WTC11 (cell line): Measurements from ENCODE around the gene TCP11L2. TPM values are rescaled to one million over a fixed set of nuclear protein-coding genes. Genes with fewer than 3 reads are reported as not detected.

Source experiments
- ATAC-seq: fragments of 200-7000 bp; cut with Tn5 transposase; 2 replicates; pipeline ENCODE4 v1.10.0; 2021; ENCODE audit warnings: mild to moderate bottlenecking, moderate library complexity
- CTCF ChIA-PET: fragments of 300-600 bp; sonication (Branson Sonifier 250); formaldehyde crosslinking; loops from one replicate; lab custom pipeline; 2021; ENCODE audit warnings: antibody characterized with exemption; lab: Charles Lee
- POLR2A ChIA-PET: fragments of 350-600 bp; sonication (Branson Sonifier 250); formaldehyde crosslinking; loops from one replicate; lab custom pipeline; 2021; ENCODE audit warnings: antibody characterized with exemption; lab: Charles Lee
- DNase-seq: peaks from one replicate; pipeline ENCODE4 v3.0.0; 2021; ENCODE audit warnings: low spot score
- H3K27ac Mint-ChIP-seq: 2 replicates; pipeline ENCODE4 v1.8.0; 2021; ENCODE audit warnings: mixed read lengths
- H3K27me3 Mint-ChIP-seq: 2 replicates; pipeline ENCODE4 v1.8.0; 2021; ENCODE audit warnings: low read depth, mild to moderate bottlenecking, moderate library complexity, mixed read lengths
- H3K36me3 Mint-ChIP-seq: 2 replicates; pipeline ENCODE4 v1.8.0; 2021; ENCODE audit warnings: mixed read lengths
- H3K4me1 Mint-ChIP-seq: 2 replicates; pipeline ENCODE4 v1.8.0; 2022; ENCODE audit warnings: mixed read lengths
- H3K4me3 Mint-ChIP-seq: 2 replicates; pipeline ENCODE4 v1.8.0; 2021; ENCODE audit warnings: mild to moderate bottlenecking, moderate library complexity, mixed read lengths
- H3K9me3 Mint-ChIP-seq: 2 replicates; pipeline ENCODE4 v1.8.0; 2021; ENCODE audit warnings: mixed read lengths
- AR ChIP-seq: fragments of 250-450 bp; sonication (Bioruptor Pico); IDR thresholded peaks from 2 replicates; pipeline ENCODE4 v1.9.0; 2021; ENCODE audit warnings: mild to moderate bottlenecking
- ARID4B ChIP-seq: sonication (generic); formaldehyde crosslinking; IDR thresholded peaks from 2 replicates; pipeline ENCODE4 v1.8.0; 2023; ENCODE audit warnings: missing genetic modification reagents, mild to moderate bottlenecking, borderline replicate concordance
- ATF1 ChIP-seq: sonication (generic); formaldehyde crosslinking; IDR thresholded peaks from 2 replicates; pipeline ENCODE4 v1.8.1; 2023; ENCODE audit warnings: mild to moderate bottlenecking, moderate library complexity, missing genetic modification reagents
- ELF4 ChIP-seq: sonication (generic); formaldehyde crosslinking; IDR thresholded peaks from 2 replicates; pipeline ENCODE4 v1.8.1; 2022; ENCODE audit warnings: low read depth, mild to moderate bottlenecking, moderate library complexity, missing genetic modification reagents
- EMX1 ChIP-seq: fragments of 250-450 bp; sonication (Bioruptor Pico); IDR thresholded peaks from 2 replicates; pipeline ENCODE4 v1.8.0; 2021; ENCODE audit warnings: mild to moderate bottlenecking
- ETV6 ChIP-seq: sonication (generic); formaldehyde crosslinking; IDR thresholded peaks from 2 replicates; pipeline ENCODE4 v1.8.1; 2022; ENCODE audit warnings: mild to moderate bottlenecking, missing genetic modification reagents
- GABPB1 ChIP-seq: sonication (generic); formaldehyde crosslinking; IDR thresholded peaks from 2 replicates; pipeline ENCODE4 v1.8.1; 2023; ENCODE audit warnings: mild to moderate bottlenecking, missing genetic modification reagents
- HMGA2 ChIP-seq: fragments of 250-450 bp; sonication (Bioruptor Pico); IDR thresholded peaks from 2 replicates; pipeline ENCODE4 v1.4.0; 2021; ENCODE audit warnings: mild to moderate bottlenecking, moderate library complexity
- MXD4 ChIP-seq: fragments of 250-450 bp; sonication (Bioruptor Pico); IDR thresholded peaks from 2 replicates; pipeline ENCODE4 v1.8.0; 2021; ENCODE audit warnings: mild to moderate bottlenecking, moderate library complexity, borderline replicate concordance
- MYBL2 ChIP-seq: sonication (generic); formaldehyde crosslinking; IDR thresholded peaks from 2 replicates; pipeline ENCODE4 v1.8.1; 2023; ENCODE audit warnings: mild to moderate bottlenecking, moderate library complexity, missing genetic modification reagents
- NFE2L1 ChIP-seq: sonication (generic); formaldehyde crosslinking; IDR thresholded peaks from 2 replicates; pipeline ENCODE4 v1.8.1; 2023; ENCODE audit warnings: missing genetic modification reagents
- NR3C1 ChIP-seq: sonication (generic); formaldehyde crosslinking; conservative IDR thresholded peaks from 2 replicates; pipeline ENCODE4 v1.8.1; 2023; ENCODE audit warnings: low read depth, mild to moderate bottlenecking, missing genetic modification reagents
- RORB ChIP-seq: fragments of 250-450 bp; sonication (Bioruptor Pico); IDR thresholded peaks from 2 replicates; pipeline ENCODE4 v1.9.0; 2021; ENCODE audit warnings: mild to moderate bottlenecking
- SP1 ChIP-seq: sonication (generic); formaldehyde crosslinking; conservative IDR thresholded peaks from 2 replicates; pipeline ENCODE4 v1.8.1; 2022; ENCODE audit warnings: missing genetic modification reagents
- TEAD1 ChIP-seq: sonication (generic); formaldehyde crosslinking; IDR thresholded peaks from 2 replicates; pipeline ENCODE4 v1.8.0; 2022; ENCODE audit warnings: mild to moderate bottlenecking, missing genetic modification reagents
- TP53 ChIP-seq: sonication (generic); formaldehyde crosslinking; IDR thresholded peaks from 2 replicates; pipeline ENCODE4 v1.8.1; 2023; ENCODE audit warnings: mild to moderate bottlenecking, missing genetic modification reagents
- ZBTB21 ChIP-seq: sonication (generic); formaldehyde crosslinking; IDR thresholded peaks from 2 replicates; pipeline ENCODE4 v1.8.1; 2023; ENCODE audit warnings: mild to moderate bottlenecking, missing genetic modification reagents, borderline replicate concordance
- ZNF138 ChIP-seq: sonication (generic); formaldehyde crosslinking; conservative IDR thresholded peaks from 2 replicates; pipeline ENCODE4 v1.8.1; 2022; ENCODE audit warnings: mild to moderate bottlenecking, moderate library complexity, missing genetic modification reagents
- ZNF425 ChIP-seq: fragments of 250-450 bp; sonication (Bioruptor Pico); conservative IDR thresholded peaks from 2 replicates; pipeline ENCODE4 v1.9.0; 2021; ENCODE audit warnings: mild to moderate bottlenecking
- ZNF512 ChIP-seq: sonication (generic); formaldehyde crosslinking; IDR thresholded peaks from 2 replicates; pipeline ENCODE4 v1.8.1; 2022; ENCODE audit warnings: missing genetic modification reagents, borderline replicate concordance
- total RNA-seq: library from RNA; stranded (reverse); gene quantifications from 3 replicates; pipeline ENCODE4 v1.2.3, GENCODE V29; 2021
- TF ChIP-seq, protein P1 (sequence below): sonication (generic); formaldehyde crosslinking; IDR thresholded peaks from 2 replicates; pipeline ENCODE4 v1.8.1; 2022; ENCODE audit warnings: low read depth, missing genetic modification reagents, borderline replicate concordance

The TCP11L2 gene
- total RNA-seq, 1 experiment from 2014 or later: 12.3 TPM

- H3K9me3 Mint-ChIP-seq: no peaks in the 10 kb centered on the region
- TF ChIP-seq, protein P1, sequence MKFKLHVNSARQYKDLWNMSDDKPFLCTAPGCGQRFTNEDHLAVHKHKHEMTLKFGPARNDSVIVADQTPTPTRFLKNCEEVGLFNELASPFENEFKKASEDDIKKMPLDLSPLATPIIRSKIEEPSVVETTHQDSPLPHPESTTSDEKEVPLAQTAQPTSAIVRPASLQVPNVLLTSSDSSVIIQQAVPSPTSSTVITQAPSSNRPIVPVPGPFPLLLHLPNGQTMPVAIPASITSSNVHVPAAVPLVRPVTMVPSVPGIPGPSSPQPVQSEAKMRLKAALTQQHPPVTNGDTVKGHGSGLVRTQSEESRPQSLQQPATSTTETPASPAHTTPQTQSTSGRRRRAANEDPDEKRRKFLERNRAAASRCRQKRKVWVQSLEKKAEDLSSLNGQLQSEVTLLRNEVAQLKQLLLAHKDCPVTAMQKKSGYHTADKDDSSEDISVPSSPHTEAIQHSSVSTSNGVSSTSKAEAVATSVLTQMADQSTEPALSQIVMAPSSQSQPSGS (CRISPR knock-in tag): no peak
- TF ChIP-seq ARID4B (CRISPR knock-in tag) (no peak), MXD4 (CRISPR knock-in tag) (no peak), ELF4 (CRISPR knock-in tag) (no peak), NFE2L1 (CRISPR knock-in tag) (no peak), TEAD1 (CRISPR knock-in tag) (no peak), SP1 (no peak), EMX1 (CRISPR knock-in tag) (no peak), ZBTB21 (CRISPR knock-in tag) (no peak), ATF1 (CRISPR knock-in tag) (no peak)
- DNase-seq (no peak), ATAC-seq (no peak)
- ChIA-PET POLR2A (no interaction called here), CTCF (no interaction called here)
- H3K4me3 Mint-ChIP-seq: no peak overlapping the region
- no peaks in the 10 kb centered on the region for H3K36me3 Mint-ChIP-seq
- H3K27me3 Mint-ChIP-seq: no peaks in the 10 kb centered on the region; the same call in 1 of the 2 replicates
- H3K4me1 Mint-ChIP-seq: no peaks in the 10 kb centered on the region
- no peak overlapping the region for H3K27ac Mint-ChIP-seq
These were observed 11.9 kb upstream of the TCP11L2 start for GRCh38 chr12:106290666-106291065.

- no peak overlapping the region for H3K27ac Mint-ChIP-seq
- ChIA-PET POLR2A (no interaction called here), CTCF (no interaction called here)
- TF ChIP-seq ELF4 (CRISPR knock-in tag): no peak
- TF ChIP-seq ZNF138 (CRISPR knock-in tag): no peak
- TF ChIP-seq ETV6 (CRISPR knock-in tag): no peak
- no peak for TF ChIP-seq SP1
- TF ChIP-seq GABPB1 (CRISPR knock-in tag): peak; percentile 38; the same call in 1 of the 2 replicates
- no peak for TF ChIP-seq TP53 (CRISPR knock-in tag)
- TF ChIP-seq NFE2L1 (CRISPR knock-in tag): no peak
- no peak for TF ChIP-seq MYBL2 (CRISPR knock-in tag)
- H3K9me3 Mint-ChIP-seq: no peaks in the 10 kb centered on the region
- DNase-seq: no peak
- H3K27me3 Mint-ChIP-seq: no peaks in the 10 kb centered on the region; the same call in 1 of the 2 replicates
- ATAC-seq: no peak
- H3K4me1 Mint-ChIP-seq: no peaks in the 10 kb centered on the region
- H3K36me3 Mint-ChIP-seq: no peaks in the 10 kb centered on the region
- no peak overlapping the region for H3K4me3 Mint-ChIP-seq
These were observed 11.2 kb upstream of the TCP11L2 start for GRCh38 chr12:106291342-106291741.

DNA sequence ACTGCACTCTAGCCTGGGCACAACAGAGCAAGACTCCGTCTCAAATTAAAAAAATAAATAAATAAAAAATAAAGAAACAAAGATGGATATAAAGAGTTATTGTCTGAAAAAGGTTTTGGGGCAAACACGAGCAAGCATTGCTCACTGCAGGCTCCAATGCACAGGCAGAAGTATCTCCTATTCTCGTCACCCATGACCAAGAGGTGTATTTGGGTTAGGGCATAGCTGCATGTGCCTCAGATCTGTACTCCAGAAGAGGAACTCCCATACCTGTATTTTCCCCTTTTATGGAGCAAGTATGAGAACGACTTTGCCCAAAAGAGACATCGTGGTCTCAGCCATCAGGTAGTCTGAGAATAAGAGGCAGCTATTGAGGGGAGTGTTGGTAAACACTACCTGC lies 10.2 kb upstream of the TCP11L2 start:
- Mint-ChIP-seq H3K36me3 (no peaks in the 10 kb centered on the region), H3K9me3 (no peaks in the 10 kb centered on the region), H3K27me3 (no peaks in the 10 kb centered on the region; the same call in 1 of the 2 replicates), H3K4me3 (no peak overlapping the region), H3K27ac (no peak overlapping the region), H3K4me1 (peaks cover 3% of the 10 kb centered on the region)
- CTCF ChIA-PET: interaction anchor here (0.7 kb wide), 1 partner anchor 68 kb away, joined by 4 read pairs; no protein-coding TSS in a partner anchor
- ATAC-seq: no peak
- POLR2A ChIA-PET: no interaction called here
- DNase-seq: no peak
- no peak for TF ChIP-seq HMGA2 (CRISPR knock-in tag)
- no peak for TF ChIP-seq ZNF512 (CRISPR knock-in tag)
- TF ChIP-seq RORB (CRISPR knock-in tag): no peak
- no peak for TF ChIP-seq NR3C1 (CRISPR knock-in tag)
- TF ChIP-seq ZNF425: no peak
- TF ChIP-seq AR (CRISPR knock-in tag): no peak
